GM19023 (cell line): ENCODE data around the gene PRDM5.

Experiments
- ATAC-seq: cut with Tn5 transposase; IDR thresholded peaks from one replicate; pipeline ENCODE4 v1.9.1; 2021; ENCODE audit warnings: mild to moderate bottlenecking, moderate library complexity; ENCODE audit not compliant: unreplicated experiment

PRDM5 gene

DNA sequence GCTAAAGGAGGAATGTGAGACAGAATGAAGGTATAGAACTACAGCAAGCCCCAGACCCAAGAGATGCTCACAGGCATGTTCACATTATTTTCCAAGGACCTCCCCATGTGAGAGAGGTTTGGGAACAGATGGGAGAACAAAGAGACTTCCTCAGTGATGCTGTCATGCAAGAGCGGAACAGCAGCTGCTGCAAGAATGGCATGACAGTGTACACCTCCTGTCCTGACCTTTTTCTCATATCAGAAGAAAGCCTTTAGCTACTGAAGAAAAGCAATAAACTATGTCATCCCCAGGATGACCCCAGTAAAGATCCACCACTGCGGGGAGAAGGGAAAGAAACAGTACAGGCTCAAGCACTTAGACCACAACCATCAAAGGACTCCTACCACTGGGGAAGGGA is 7.2 kb downstream of the PRDM5 start:
- ATAC-seq: no peak

DNA sequence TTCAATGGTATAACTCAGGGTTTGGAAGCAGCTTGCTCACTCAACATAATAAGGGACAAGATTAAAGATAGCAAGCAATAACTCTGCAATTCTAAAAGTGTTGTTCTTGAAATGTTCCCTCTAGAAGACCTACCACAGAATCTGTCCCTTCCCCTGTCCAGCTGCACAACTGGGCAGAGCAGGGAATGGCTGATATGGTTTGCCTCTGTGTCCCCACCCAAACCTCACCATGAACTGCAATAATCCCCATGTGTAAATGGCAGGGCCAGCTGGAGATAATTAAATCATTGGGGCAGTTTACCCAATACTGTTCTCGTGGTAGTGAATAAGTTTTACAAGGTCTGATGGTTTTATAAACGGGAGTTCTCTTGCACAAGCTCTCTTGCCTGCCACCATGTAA is 19.1 kb downstream of the PRDM5 start:
- no peak for ATAC-seq

DNA sequence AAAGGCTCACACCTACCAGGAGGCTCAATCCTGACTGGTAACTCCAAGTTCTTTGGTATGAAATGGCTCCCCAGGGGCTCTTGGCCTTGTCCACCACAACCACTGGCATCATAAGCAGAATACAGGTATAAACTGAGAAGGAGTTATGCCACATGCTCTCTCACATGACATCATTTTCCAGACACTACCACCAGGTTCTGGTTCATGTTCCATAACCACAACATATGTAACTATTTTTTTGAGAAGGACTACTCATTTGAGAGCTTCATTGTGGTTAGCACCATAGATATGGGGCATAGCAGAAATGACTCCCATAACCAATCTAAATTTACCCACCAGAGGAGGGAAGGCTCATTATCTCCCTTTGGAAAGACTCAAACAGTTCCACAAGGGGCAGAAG is 19.6 kb downstream of the PRDM5 start:
- ATAC-seq: no peak

DNA sequence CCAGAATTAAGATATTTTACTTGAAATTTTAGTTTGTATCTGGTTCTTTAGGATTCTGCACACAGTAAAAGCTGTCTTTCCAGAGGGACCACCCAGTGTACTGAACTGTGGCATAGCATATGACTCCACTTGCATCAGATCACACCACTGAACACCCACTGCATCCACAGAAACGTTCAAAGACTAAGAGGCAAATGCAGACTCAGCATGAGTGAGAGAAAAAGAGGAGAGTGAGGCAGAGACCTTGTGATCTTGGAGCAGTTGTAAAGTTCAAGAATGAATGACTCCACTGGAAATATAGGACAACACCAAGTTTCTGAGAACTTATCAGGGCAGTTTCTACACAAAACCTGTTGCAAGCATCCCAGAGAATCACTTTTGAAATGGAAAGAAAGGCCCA is 20.8 kb downstream of the PRDM5 start:
- ATAC-seq: no peak

DNA sequence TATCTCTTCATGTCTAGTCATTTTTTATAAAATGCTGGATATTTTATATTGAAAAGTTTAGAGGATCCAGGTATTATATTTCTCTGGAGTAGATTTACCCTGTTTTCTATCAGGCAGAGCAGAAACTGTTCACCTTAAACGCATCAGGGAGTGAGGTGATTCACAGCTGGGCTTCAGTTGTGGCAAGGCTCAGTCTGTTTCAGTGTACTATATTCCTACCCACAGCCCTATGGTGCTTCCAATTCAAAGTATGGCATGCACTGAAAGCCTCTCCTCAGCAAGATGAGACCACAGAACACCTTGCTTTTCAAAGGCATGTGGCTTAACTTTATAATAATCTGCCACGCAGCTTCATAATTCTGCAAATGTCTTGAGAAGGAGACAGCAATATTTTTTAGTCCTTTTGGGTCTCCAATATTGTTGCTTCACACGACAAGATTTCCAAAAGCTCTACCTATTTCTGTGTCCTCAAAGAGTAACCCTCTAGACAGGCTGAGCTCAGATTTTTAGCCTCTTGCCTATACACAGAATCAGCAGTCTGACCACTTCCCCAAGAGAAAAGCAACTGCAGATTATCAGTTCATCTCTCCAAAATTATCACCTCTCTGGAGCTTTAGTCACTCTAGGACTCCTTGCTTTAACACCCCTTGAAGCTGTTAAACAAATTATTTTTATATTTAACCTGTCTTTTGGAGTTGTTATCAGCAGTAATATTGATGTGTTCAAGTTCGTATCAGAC is 24.4 kb downstream of the PRDM5 start:
- ATAC-seq: no peak

DNA sequence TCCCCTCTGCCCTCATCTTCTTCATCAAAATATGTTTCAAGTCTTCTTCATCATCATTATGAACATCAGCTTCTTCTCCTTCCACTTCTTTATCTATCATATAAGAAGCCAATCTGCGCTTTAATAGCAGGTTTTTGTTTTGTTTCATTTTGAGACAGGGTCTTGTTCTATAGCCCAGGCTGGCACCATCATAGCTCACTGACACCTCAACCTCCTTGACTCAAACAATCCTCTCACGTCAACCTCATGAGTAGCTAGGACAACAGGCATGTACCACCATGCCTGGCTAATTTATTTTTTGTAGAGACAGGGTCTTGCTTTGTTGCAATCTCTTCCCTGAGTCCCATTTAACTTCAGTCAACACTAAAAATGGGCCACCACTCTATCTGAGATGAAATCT is 27.0 kb downstream of the PRDM5 start:
- no peak for ATAC-seq

DNA sequence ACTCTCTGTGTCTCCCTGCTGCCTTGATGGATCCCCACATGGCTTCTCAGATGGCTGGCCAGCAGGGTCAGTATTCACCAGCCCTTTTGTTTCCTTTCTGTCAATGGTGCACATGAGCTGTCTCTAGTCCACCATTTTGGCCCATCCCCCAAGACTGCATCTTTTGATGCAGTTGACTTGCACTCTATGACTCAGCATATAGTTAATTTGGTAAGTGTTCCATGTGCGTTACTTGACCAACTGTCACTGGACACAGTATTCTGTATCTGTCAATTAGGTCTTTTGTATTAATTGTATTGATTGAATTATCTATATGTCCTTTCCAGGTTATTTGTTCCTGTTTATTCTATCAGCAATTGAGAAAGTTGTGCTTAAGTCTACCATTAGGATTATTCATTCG is 29.2 kb downstream of the PRDM5 start:
- no peak for ATAC-seq

DNA sequence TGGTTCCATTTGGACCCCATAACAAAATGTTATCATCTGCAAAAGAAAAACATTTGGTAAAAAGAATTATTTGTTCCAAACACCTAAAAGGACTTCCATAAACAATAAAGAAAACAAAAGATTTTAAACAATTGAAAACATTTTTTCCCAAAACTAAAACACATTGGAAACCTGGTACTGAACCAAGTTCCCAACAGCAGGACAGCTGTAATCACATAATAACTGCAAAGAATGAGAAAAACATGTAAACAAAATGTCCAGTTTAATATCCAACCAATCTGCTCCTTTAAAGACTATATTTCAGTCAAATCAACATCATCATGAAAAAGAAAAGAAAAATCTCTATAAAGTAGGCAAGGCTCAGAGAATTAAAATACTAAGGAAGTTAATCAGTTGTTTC is 36.3 kb downstream of the PRDM5 start:
- ATAC-seq: no peak

DNA sequence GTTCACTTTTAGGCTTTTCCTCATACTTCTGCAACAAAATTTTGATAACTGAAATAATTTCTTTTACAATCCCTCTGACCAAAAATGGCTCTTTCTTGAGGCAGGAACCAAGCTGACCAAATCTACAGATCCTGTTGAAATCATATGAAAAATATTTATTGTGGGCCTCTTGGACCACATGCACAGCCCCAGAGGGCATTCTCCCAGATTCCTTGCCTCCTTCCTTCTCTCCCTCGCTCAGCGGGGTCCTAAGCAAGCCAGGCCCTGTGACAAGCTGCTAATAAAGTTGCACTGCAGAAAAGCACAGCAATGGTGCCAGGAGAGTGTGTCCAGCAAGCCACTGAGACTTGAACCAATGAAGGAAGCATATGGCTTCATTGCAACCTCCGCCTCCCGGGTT is 40.7 kb downstream of the PRDM5 start:
- no peak for ATAC-seq

DNA sequence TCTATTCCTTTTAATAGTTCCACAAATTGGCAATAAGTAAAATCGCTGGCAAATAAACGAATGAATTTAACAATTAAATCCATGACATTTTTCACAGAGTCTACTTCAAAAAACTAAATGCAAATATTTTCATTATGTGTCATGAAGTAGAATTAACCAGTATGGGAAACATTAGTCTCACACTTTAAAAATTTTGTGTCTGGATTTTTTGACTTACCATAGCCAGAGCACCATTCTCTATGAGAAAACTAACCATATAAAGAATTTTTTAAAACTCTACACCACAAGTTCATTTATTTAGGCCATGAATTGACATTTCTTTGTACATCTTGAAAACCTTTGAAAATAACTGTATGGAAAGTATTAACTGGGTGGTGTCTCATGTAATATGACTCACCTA is 41.2 kb downstream of the PRDM5 start:
- no peak for ATAC-seq

DNA sequence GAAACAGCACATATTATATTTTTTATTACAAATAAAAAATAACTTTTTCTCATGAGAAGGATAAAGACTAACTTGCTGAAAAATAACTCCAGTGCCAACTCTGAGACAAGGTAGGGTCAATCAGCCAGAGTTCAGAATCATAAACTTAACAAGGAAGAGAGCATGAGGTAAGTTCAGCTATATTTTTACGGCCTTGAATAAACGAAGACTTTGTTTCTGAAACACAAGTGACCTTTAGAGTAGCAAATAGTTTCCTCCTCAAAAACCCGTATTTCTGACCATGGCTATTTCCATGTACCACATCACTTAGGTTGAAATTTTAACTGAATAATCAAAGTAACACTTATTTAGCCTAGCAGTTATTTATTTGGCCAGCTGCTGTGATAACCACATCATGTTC is 45.5 kb downstream of the PRDM5 start:
- no peak for ATAC-seq

DNA sequence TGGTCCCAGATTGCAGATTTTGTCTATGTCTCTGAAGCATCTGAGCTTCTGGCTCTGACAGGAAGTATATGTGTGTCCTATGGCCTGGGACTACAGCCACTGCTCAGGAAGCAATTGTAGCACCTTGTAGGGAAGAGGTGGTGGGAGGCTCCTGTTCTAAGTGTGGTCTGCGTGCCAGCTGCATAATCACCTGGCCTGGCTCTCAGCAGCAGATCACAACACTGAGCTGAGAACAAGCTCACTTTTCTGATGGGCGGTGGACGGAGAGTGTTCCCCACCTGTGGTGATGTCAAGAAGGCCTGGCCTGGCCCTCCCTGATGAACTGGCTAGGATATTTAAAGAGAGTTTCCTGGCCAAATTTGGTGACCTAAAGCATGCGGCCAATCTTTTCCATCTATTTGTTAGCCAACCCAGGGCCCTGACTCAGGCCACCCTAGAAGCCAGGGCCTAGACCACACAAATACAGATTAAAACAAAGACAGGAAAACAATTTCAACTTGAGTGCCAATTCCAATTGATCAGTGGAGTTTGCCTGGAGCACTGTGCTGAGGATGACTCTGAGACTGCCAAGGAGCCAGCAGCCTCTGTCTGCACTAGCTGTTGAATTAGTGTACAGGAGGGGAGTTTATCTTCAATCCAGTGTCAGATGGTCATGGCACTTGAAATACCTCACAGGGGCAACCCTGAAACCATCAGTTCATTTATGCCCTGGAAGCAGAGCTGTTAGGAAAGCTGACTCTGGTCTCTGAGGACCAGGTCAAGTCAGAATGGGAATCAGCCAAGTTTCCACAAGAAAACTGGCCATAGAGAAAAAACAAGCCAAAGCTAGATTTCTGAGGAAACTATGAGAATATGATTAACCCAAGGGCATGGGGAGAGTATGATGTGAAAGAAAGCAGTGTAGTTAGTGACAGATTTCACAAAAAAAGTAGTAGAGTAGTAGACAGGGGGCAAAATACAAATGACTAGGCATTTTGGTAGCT is 47.4 kb downstream of the PRDM5 start:
- no peak for ATAC-seq

DNA sequence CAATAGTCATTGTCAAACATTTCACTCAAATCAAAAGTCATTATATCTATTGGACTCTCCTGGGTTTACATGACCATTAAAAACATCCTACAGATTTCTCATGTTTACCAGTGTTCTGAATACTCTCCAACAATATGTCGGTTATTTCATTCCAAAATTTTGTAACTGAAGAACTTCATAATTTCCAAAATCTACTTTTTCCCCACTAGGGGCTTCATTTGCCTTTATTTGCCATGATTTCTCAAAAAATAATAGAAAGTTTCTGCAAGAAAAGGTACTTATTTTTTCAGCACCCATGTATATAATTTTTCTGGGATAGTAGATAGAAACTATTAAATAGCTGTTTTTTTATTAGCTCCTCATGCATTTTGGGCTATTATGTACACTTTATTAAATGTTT is 49.0 kb downstream of the PRDM5 start:
- ATAC-seq: no peak

DNA sequence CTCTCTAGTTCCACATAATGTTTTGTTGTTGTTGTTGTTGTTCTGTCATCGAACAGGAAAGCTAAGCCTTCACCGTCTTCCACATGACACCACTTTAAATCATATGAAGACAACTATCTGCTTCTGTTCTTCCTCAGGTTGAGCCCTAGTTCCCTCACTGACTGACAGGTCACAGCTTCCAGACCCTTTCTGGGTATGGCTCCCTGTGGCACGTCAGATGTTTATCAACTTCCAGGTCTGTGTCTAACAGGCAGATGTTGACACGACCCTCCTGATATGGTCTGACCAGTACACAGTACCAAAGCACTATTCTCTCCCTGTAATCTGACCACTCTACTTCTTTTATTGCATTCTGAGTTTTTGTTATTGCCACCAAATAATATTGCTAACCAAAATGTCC is 51.4 kb downstream of the PRDM5 start:
- ATAC-seq: no peak

DNA sequence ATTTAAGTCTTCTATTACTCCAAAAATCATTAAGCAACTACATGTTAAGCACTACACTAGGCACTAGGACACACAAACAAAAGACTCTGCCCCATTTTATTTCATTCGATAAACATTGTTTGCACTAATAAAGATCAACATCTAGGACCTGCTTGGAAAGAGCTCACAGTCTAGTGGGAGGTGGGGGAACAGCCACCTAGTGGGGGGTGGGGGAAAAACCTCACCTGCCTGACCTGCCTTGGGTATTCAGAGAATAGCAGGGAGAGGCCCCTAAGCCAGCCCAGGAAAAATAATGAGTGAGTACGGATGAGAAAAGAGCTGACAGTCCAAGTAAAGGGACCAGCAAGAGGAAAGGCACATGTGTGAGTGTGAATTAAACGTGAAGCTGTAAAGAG is 52.2 kb downstream of the PRDM5 start:
- ATAC-seq: no peak

DNA sequence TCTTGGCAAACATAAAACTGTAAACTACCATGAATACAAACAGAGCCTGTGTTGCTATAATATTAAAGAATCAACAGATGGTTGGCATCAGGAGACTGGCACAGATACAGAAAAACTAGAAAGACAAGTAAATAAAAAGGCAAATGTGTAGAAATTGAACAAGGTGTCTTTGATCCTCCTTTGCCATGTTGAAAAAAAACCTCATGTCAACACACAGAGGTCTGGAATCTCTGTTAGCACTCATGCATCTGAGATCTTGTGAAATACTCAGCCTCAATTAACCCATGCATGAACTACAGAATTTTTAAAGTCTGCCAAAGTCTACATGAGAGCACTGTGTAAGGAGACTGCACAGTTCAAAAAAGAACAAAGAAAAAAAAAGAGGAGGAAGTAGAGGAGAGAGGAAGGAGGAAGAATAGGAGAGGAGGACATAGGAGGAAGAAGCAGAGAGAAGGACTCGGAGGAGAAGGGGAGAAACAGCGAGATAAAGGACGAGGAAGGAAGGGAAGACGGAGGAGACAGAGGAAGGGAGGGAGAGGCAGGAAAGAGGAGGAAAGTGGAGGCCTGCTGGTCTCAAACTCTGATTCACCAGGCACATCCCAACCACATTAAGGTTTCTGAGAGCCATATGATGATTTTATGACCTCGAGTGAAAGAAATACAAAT is 52.8 kb downstream of the PRDM5 start:
- ATAC-seq: no peak

DNA sequence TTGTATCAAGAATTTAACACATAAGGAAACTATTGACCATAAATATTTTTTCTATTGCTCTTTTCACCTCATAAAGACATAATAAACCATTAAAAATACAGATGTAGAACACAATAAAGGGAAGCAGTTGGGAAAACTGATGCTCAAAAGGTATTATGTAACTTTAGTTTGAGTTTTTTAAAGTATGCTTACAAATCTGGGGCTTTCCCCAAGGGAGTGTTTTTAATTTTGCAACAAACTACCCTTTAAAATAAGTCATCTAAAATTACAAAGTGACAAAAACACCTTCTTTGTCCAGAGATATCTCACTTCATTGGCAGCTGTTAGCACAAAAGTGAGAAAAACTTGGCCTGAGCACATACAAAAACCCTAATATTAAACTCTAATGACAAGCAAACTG is 55.0 kb downstream of the PRDM5 start:
- no peak for ATAC-seq

DNA sequence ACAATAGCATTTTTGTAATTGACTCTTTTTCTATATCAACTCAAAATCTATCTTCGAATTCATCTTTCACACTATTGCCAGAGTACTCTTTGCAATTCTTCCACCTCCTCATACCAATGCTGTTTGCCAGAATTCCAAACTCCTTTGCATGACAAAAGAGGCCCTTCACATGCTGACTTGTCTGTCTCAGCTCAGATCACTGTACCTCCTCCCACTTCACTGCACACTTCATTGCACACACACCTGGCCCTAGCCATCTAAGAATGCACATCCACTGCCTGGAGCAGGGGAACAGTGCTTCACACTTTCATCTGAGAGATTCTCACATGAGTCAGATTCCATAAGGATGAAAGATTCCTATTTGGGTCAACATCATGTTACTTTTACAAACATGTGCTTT is 56.5 kb downstream of the PRDM5 start:
- peak; percentile 64 for ATAC-seq

DNA sequence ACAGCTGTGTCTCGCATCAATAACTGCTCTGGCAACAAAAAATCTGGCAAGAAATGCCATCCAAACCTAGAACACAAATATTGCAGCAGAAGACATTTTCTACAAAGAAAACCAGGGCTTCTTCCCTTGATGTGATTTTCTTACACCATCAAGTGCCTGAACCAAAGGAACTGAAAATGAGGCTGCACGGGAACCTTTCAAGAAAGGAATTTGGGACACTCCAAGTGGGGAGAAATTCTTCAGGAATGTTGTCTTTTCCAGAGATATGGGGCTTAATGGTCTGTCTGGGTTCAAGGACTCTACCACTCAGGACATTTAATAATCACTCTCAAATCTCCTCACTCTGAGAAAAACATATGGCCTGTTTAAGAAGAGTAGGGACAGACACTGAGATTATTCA is 57.6 kb downstream of the PRDM5 start:
- no peak for ATAC-seq

DNA sequence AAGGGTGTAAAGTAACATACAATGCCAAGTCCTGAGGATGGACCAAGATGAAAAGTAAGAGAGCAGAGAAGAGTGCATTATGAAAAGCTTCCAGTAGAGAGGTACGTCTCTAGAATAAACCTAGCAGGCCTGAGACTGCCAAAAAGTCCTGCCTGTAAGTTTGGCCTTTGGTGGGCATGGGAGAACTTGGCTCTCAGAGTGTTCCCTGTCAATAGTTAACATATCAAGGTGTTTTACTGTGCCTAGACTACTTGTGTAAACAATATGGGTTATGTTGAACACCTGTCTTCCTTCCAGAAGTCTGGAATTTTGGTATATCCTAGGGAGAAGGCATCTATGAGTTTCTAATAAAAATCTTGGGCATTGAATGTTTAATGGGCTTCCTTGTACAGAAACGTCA is 60.1 kb downstream of the PRDM5 start:
- ATAC-seq: no peak

DNA sequence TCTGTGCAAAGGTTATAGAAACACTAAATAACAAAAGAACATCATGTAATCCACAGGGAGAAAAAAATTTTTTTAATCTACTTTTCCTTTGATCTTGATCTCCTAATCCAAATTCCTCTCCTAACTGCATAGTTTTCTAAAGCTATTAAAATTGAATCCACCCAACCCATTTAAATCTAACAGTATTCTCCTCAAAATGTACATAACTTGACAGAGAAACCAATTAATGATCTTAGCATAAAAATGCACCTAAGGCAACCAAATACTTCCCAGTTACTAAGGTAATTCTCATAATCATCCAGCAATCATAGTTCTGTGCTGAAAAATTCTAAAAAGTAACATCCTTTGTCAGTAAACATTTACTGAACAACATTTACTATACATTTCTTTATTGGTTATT is 60.7 kb downstream of the PRDM5 start:
- ATAC-seq: no peak

DNA sequence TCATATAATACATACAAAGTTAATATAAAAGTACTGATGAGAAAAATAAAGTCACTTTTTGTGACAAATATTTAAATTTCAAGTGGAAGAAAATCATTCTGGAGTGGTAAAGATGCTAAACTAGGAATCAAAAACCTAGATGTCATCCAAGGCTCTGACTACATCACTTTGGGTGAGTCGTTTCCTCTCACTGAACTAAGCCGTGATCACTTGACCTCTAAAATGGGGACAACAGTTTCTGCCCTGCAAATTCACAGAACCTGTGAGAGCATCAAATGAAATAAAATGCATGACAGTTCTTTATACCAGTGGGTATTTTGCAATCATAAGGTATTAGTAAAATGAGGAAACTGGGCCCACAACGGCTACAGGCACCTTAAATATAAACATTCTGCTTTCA is 63.8 kb downstream of the PRDM5 start:
- ATAC-seq: no peak
